ENCODE results near the gene FAM219A.
A peak's percentile ranks its signal among the peaks of the same experiment; 100 is the strongest.

The FAM219A gene

GRCh38 chr9:34378376-34379060, 79.9 kb downstream of the FAM219A start:
- DNase-seq (ENCODE audit: low spot score) = no peak
- in situ Hi-C loops (cut with MboI; ENCODE audit: low pct_unique_long_range_greater_than_20kb, low sequenced_read_pairs, unreplicated experiment) = no loop called here
- no peak for TF ChIP-seq CTCF (IDR thresholded peaks at IDR 0.05; ENCODE audit: extremely low read depth, insufficient read depth, missing control alignments)

- no peak for TF ChIP-seq CTCF (IDR thresholded peaks at IDR 0.05; ENCODE audit: extremely low read depth, insufficient read depth, missing control alignments)
- in situ Hi-C loops (cut with MboI; ENCODE audit: low pct_unique_long_range_greater_than_20kb, low sequenced_read_pairs, unreplicated experiment) = no loop called here
- DNase-seq (ENCODE audit: low spot score) = no peak
These were observed 81.0 kb downstream of the FAM219A start for GRCh38 chr9:34377404-34377746.

- DNase-seq (ENCODE audit: low spot score) = peak; percentile 99
- TF ChIP-seq CTCF (IDR thresholded peaks at IDR 0.05; ENCODE audit: extremely low read depth, insufficient read depth, missing control alignments) = no peak
- in situ Hi-C loops (cut with MboI; ENCODE audit: low pct_unique_long_range_greater_than_20kb, low sequenced_read_pairs, unreplicated experiment) = no loop called here
These were observed 81.6 kb downstream of the FAM219A start, which contains the start of gene MYORG for GRCh38 chr9:34376596-34377403. TSS of gene MYORG (minus strand) at chr9:34376898. CDS start at chr9:34372943, 3,955 bp downstream.

- peak; percentile 73 for DNase-seq (ENCODE audit: low spot score)
- TF ChIP-seq CTCF (IDR thresholded peaks at IDR 0.05; ENCODE audit: extremely low read depth, insufficient read depth, missing control alignments) = peak; percentile 30
- in situ Hi-C loops (cut with MboI; ENCODE audit: low pct_unique_long_range_greater_than_20kb, low sequenced_read_pairs, unreplicated experiment) = no loop called here
These were observed 82.3 kb downstream of the FAM219A start for GRCh38 chr9:34375901-34376595.

- DNase-seq (ENCODE audit: low spot score) = peak; percentile 25
- in situ Hi-C loops (cut with MboI; ENCODE audit: low pct_unique_long_range_greater_than_20kb, low sequenced_read_pairs, unreplicated experiment) = no loop called here
- no peak for TF ChIP-seq CTCF (IDR thresholded peaks at IDR 0.05; ENCODE audit: extremely low read depth, insufficient read depth, missing control alignments)
These were observed 83.3 kb downstream of the FAM219A start for GRCh38 chr9:34374905-34375552.

GRCh38 chr9:34374339-34374738, 84.0 kb downstream of the FAM219A start:
- TF ChIP-seq CTCF (IDR thresholded peaks at IDR 0.05; ENCODE audit: extremely low read depth, insufficient read depth, missing control alignments) = no peak
- no peak for DNase-seq (ENCODE audit: low spot score)
- in situ Hi-C loops (cut with MboI; ENCODE audit: low pct_unique_long_range_greater_than_20kb, low sequenced_read_pairs, unreplicated experiment) = no loop called here

Measured in GM13977 (cell line).